Ureter (tissue), 1 donor: ENCODE results near the gene GALNT8. TPM values are rescaled to one million over a fixed set of nuclear protein-coding genes. Genes with fewer than 3 reads are reported as not detected.

ENCODE experiments used
- total RNA-seq: library from RNA; stranded (reverse); gene quantifications from one replicate; pipeline ENCODE4 v1.2.4, GENCODE V29; 2023
- donor health status: DM: yes; HTN: yes; CAD: no.

GALNT8 gene
- total RNA-seq, 1 donor from 2014 or later = 0.70 TPM

Other genes with a start within 250 kb of the GALNT8 start
- gene RAD51AP1, start 181.5 kb upstream of the GALNT8 start, total RNA-seq = 2.3 TPM
- 38.5 TPM for gene DYRK4, start 158.2 kb upstream of the GALNT8 start, total RNA-seq
- 4.2 TPM for gene AKAP3, start 71.3 kb upstream of the GALNT8 start, total RNA-seq
- 85.9 TPM for gene NDUFA9, start 71.3 kb upstream of the GALNT8 start, total RNA-seq
- not detected for gene KCNA1, start 189.5 kb downstream of the GALNT8 start, total RNA-seq